ENCODE measurements around the gene FHOD3. TPM values are rescaled to one million over a fixed set of nuclear protein-coding genes. Genes with fewer than 3 reads are reported as not detected.

FHOD3 gene
- total and polyA plus RNA-seq, 2 of the 8 experiments (the other 6 are each of a cell fraction or from before 2014, with no cell fraction given), result 9.7 to 10.5 TPM

DNA sequence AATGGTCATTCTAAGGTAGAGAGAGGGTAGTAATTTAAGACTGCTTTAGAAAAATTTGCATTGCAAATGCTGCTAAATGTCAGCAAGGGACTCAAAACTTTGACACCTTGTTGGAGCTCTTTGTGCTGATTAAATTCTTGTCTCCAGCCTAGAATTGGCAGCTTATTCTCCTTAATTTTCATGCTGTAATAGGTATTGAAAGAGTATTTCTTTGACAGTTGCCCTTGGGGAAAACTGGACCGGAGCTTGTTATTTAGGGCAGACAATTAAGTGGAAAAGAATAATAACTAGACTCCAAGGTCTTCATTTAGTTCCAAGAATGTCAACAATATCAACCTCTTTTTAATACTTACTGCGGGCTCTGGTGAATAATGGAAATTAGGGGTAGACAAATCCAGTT, 267.3 kb downstream of the FHOD3 start:
- Histone ChIP-seq H4K5ac (ENCODE audit: insufficient read length, low read depth, low read length) (no peak overlapping the region), H2BK15ac (ENCODE audit: low read length) (no peak overlapping the region), H2BK20ac (ENCODE audit: low read length) (no peak overlapping the region), H3K36me3 (ENCODE audit: control insufficient read depth in 2 of 4, insufficient read depth in 4 of 4, low read length in 3 of 4) (no peaks in the 10 kb centered on the region; a peak in 1 of 8 replicates), H3K18ac (ENCODE audit: extremely low read depth, low read length) (no peak overlapping the region), H2AK5ac (ENCODE audit: low read depth, low read length) (no peak overlapping the region), H4K91ac (replicated peaks; ENCODE audit: insufficient read length, low read length) (no peak overlapping the region), H4K8ac (ENCODE audit: extremely low read depth, insufficient read depth, low read length) (no peak overlapping the region), H3K4ac (replicated peaks; ENCODE audit: insufficient read length, low read depth, low read length) (no peak overlapping the region), H3K23me2 (ENCODE audit: low read depth, low read length) (no peaks in the 10 kb centered on the region), H2BK5ac (ENCODE audit: low read depth, low read length) (no peak overlapping the region), H3K23ac (ENCODE audit: insufficient read length) (no peak overlapping the region), H2BK12ac (ENCODE audit: low read depth, low read length) (no peak overlapping the region), H4K20me1 (replicated peaks in 1 of 2; ENCODE audit: control insufficient read depth in 1 of 2, insufficient read depth in 2 of 2, low read length in 2 of 2) (no peaks in the 10 kb centered on the region), H3K4me3 (ENCODE audit: extremely low read depth in 1 of 4, insufficient read depth in 2 of 4, low read depth in 3 of 4, low read length in 4 of 4) (no peak overlapping the region), H3K56ac (replicated peaks; ENCODE audit: insufficient read length, low read depth, low read length) (no peak overlapping the region), H3K14ac (ENCODE audit: insufficient read length) (no peak overlapping the region), H3K4me1 (replicated peaks in 1 of 4; ENCODE audit: control insufficient read depth in 3 of 4, insufficient read depth in 4 of 4, low read length in 3 of 4) (peaks cover 4 to 19% (median 9%) of the 10 kb centered on the region in 4 experiments; a peak in 6 of 7 replicates), H3K4me2 (ENCODE audit: insufficient read depth in 1 of 2, low read depth in 2 of 2, low read length in 2 of 2) (no peak overlapping the region), H3K9me3 (ENCODE audit: insufficient read depth in 2 of 2, low read depth in 1 of 2, low read length in 1 of 2) (no peaks in the 10 kb centered on the region), H3K9ac (replicated peaks in 1 of 4; ENCODE audit: extremely low read depth in 1 of 4, low read depth in 3 of 4, low read length in 3 of 4) (no peak overlapping the region), H2BK120ac (replicated peaks; ENCODE audit: low read depth, low read length) (no peak overlapping the region), H3K79me1 (ENCODE audit: low read depth, low read length) (no peaks in the 10 kb centered on the region; the same call in 1 of the 2 replicates), H3K79me2 (ENCODE audit: control insufficient read depth in 1 of 2, insufficient read depth in 2 of 2, low read length in 2 of 2) (no peaks in the 10 kb centered on the region), H3K27ac (ENCODE audit: low read depth, low read length) (no peak overlapping the region), H3K27me3 (replicated peaks in 1 of 4; ENCODE audit: control insufficient read depth in 3 of 4, extremely low read depth in 1 of 4, insufficient read depth in 3 of 4, low read length in 3 of 4) (no peaks in the 10 kb centered on the region), H2AFZ (ENCODE audit: low read length) (no peak overlapping the region)
- no peak for DNase-seq (ENCODE audit: low read depth in 1 of 2, low spot score in 2 of 2)
- TF ChIP-seq SP2 (IDR thresholded peaks at IDR 0.05; ENCODE audit: low read length) (no peak), FOSL1 (IDR thresholded peaks at IDR 0.05; ENCODE audit: insufficient read depth, low read depth, low read length) (no peak), TBP (IDR thresholded peaks at IDR 0.05; ENCODE audit: low read depth, low read length) (no peak), CEBPB (IDR thresholded peaks at IDR 0.05; ENCODE audit: low read depth, low read length) (no peak), CBX8 (IDR thresholded peaks at IDR 0.05; ENCODE audit: borderline replicate concordance, low read depth, low read length) (no peak), KDM4A (IDR thresholded peaks at IDR 0.05; ENCODE audit: low read depth, low read length, severe bottlenecking) (no peak), SIX5 (IDR thresholded peaks at IDR 0.05; ENCODE audit: low read depth, low read length) (no peak)
- FAIRE-seq, result no peak
- CTCF ChIA-PET (ENCODE audit: partially characterized antibody), result interaction anchor here (0.6 to 3.0 kb wide), 4 partner anchors 7 to 190 kb away, joined by 3 to 11 read pairs (median 4); no protein-coding TSS in a partner anchor
- WGBS, 2 experiments (ENCODE audit: extremely low coverage in 1 of 2, insufficient coverage in 1 of 2, insufficient read length in 1 of 2, insufficient replicate concordance in 2 of 2, low coverage in 1 of 2, low lambda C conversion rate in 2 of 2, missing lambda C conversion rate in 1 of 2), result 86% methylated on average over 2 of the region's 2 CpGs; no CpG with 5 or more reads in 1 of the 2 experiments
- POLR2A ChIA-PET (ENCODE audit: partially characterized antibody), result no interaction called here
